SKM-1 treated with dmso at 0.1 percent for 144 hours (cell line): Measurements from ENCODE around the gene GALNT7.
"Not testable (repeated sequence)": the region's sequence is repeated elsewhere in the genome, so short reads cannot be mapped to it uniquely, and the experiment has no call there.

Experiments used
- DNase-seq: peaks from one replicate; lab custom pipeline; 2025; ENCODE audit not compliant: unreplicated experiment; lab: John Stamatoyannopoulos, UW

GALNT7 gene, protein sequence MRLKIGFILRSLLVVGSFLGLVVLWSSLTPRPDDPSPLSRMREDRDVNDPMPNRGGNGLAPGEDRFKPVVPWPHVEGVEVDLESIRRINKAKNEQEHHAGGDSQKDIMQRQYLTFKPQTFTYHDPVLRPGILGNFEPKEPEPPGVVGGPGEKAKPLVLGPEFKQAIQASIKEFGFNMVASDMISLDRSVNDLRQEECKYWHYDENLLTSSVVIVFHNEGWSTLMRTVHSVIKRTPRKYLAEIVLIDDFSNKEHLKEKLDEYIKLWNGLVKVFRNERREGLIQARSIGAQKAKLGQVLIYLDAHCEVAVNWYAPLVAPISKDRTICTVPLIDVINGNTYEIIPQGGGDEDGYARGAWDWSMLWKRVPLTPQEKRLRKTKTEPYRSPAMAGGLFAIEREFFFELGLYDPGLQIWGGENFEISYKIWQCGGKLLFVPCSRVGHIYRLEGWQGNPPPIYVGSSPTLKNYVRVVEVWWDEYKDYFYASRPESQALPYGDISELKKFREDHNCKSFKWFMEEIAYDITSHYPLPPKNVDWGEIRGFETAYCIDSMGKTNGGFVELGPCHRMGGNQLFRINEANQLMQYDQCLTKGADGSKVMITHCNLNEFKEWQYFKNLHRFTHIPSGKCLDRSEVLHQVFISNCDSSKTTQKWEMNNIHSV

DNA sequence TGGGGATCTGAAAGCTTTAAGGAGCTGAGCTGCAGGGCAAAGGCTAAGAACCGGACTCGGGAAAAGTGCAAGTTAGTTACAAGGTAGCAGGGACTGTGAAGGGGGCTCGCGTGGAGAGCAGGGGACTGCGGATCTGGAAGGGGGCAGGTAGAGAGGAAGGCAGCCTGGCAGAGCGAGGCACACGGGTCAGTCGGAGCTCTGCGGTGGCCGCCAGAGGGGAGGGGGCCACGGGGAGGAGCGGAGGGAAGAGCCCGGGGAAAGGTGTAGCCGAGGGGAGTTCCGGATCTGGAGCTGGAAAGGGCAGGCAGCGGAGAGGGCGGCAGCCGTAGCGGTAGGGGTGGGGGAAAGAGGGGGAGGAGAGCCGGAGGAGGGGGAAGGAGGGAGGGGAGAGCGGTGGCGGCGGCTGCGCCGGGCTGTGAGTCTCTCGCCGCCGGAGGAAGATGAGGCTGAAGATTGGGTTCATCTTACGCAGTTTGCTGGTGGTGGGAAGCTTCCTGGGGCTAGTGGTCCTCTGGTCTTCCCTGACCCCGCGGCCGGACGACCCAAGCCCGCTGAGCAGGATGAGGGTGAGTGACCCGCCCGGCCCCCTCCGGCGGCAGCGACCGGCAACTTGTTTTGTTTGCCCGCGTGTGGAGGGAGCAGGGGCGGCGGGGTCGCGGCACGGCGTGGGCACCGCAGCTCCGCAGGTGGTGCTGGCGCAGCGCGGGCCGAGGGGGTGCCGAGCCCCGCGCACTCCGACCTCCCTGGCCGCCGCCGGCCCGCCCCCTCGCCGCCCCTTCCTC lies at the start of gene GALNT7:
Gene GALNT7 (plus strand): TSS at position 416 of the 782 bp plus-strand sequence. CDS start 25 bp downstream, at position 441.
- peak; percentile 65 for DNase-seq

DNA sequence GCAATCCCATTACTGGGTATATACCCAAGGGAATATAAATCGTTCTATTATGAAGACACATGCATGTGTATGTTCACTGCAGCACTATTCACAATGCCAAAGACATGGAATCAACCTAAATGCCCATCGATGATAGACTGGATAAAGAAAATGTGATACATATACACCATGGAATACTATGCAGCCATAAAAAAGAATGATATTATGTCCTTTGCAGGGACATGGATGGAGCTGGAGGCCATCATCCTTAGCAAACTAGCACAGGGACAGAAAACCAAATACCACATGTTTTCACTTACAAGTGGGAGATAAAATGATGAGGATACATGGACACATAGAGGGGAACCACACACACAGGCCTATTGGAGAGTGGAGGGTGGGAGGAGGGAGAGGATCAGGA lies 49.8 kb upstream of the GALNT7 start:
- not testable (repeated sequence) for DNase-seq

DNA sequence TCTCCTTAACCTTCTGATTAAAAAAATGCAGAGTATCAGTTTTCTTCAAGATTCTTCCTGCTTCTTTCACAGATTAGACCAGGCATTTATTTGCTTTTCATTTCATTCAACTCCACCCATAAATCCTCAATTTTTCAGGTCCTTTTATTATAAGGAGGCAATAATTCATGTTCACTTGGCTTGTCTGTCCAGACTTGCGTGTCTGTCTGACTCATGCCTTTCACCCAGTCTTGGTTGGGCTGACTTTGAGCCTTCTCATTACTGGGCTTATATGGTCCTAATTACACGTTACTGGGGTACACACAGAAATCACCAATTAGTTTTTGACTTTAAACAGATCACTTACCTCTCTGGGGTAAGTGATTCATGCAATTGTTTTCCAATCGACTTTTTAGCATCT lies 48.8 kb upstream of the GALNT7 start:
- no peak for DNase-seq

DNA sequence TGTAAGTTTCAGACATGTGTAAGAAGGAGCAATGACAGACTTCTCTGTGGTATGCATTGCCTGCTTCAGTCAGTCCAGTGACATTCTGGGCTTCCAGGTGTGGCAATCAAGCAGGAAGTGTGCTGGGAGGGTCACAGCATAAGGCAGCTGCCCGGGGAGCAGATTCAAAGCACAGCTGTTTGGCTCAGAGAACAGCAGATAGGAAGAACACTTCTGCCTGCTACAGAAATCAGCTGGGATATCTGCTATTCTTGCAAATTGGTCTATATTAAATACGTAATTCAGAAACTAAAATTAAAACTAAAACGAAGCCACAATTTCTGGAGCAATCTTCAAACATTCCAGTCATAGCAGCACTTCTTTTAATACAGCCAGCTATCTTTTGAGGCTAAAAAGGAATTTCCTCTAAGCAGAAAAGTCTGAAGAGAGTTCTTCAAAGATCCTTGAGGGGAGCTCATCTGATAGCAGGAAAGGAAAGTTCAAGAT lies 47.5 kb upstream of the GALNT7 start:
- peak; percentile 65 for DNase-seq

DNA sequence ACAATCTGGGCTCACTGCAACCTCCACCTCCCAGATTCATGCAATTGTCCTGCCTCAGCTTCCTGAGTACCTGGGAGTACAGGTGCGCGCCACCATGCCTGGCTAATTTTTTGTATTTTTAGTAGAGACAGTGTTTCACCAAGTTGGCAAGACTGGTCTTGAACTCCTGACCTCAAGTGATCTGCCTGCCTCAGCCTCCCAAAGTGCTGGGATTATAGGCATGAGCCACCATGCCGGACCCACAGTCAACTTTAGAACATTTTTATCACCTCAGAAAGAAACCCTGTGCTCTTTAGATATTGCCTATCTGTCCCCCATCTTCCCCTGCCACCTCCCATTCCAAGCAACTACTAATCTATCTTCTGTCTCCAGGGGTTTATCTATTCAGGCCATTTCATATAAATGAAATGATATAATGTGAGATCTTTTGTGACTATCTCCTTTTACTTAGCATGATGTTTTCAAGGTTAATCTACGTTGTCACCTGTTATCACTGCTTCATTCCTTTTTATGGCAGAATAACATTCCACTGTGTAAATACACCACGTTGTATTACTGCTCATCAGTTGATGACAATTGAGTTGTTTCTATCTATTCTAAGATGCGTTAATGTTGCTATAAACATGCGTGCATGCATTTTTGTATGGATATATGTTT lies 44.3 kb upstream of the GALNT7 start:
- DNase-seq: no peak

DNA sequence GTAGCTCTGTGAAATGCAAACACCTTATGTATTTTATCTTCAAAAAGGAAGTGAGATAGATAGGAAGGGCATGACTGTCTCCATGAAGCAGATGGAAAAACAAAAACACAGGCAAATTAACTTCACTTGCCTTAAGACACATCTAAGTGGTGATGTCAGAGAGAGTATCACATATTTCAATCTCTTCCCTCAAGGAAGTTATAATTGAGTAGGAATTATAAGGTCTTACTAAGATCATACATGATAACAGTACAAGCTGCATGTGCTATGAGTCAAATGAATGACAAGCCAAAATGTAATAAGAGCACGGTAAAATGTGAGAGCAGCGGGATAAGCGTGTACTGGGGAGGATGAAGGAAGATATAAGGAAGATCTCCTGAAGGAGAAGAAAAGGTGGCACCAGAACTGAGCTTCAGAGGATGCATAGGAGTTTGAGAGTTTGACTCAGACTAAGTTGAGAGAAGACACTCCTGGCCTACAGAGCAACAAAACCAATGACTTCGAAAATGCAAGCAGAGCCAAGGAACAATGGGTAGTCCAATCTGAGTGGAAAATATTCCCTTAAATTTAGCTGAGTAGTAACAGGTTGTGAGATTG lies 43.3 kb upstream of the GALNT7 start:
- DNase-seq: no peak

DNA sequence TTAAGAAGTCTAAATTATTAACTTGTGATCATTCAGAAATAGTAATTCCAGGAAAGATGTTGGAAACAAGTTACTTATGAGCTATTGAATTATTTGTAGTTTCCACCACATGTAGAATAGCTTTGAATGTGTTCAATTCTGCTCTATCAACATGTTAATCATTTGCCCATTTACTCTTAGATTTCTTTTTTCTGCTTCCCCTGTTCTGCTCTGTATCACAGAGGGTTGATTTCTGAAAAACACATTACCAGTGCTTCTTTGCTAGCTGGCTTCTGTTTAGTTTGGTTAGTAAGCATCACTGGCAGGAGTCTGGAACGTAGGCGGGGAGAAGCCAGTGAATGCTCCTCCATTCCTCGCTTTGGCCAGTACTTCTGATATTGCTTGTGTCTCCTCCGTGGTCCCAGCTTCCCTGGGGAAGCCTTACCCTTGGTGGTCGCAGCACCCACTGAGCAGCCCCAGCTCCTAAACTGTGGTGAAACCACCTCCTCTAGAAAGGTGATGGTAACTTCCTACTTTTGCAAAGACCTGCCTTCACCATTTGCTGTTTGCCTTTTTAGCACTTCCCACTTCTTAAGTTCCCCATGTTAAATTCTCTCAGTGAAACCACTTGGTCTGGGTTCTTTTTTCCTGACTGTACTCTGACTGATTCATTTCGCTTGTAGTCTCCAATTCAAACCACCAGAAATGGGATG lies 40.3 kb upstream of the GALNT7 start:
- peak; percentile 64 for DNase-seq

DNA sequence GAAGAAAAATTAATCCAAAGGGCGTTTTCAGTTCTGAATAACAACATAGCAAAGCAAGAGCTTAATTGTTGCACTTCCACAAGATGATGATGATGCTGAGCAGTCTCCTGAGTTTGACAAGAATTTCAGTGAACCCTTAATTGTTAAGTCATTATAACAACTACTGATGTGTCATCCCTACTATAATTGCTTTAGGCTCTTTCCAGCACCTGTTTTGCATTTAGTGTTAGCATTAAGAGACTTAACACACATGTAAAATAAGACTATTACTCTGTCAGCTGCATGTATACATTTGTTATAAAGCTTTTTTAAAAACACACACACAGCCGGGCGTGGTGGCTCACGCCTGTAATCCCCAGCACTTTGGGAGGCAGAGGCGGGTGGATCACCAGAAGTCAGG lies 37.9 kb upstream of the GALNT7 start:
- DNase-seq: no peak

DNA sequence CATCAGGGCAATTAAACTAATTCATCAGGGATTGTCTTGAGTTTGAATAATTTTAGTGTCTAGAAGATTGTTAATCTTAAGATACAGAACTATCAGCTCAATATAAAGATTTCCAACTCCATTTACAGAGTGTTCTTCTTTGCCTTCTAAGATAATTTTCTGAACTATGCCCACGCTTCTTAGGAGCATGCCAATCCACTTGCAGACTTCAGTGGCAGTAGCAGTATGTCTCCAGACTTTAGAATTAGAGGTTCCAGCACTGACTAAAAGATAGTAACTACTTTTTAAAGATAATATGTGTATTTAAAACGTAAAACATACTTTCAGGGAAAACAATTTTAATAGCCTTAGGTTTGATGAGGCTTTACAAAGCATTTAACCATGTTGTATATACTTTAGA lies 34.2 kb upstream of the GALNT7 start:
- DNase-seq: no peak

DNA sequence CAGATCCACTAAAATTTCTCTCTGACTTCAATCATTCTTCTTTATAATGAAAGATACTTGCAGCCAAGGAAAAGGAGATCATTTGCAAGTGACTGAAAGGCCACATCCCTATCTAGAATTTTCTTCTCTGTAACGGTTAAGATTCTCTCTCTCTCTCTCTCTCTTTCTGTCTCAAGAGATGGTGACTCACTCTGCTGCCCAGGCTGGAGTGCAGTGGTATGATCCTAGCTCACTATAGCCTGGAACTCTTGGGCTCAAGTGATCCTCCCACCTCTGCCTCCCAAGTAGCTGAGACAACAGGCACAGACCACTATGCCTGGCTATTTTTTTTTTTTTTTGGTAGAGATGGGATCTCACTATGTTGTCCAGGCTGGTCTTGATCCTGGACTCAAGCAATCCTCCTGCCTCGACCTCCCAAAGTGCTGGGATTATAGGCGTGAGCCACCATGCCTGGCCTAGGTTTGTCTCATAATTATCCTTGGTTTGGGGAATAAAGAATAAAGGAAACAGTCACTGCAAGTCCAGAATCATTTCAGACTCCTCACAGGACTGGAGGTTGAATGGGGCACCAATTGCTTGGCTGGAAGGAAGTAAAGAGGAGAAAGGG lies 33.3 kb upstream of the GALNT7 start:
- no peak for DNase-seq

DNA sequence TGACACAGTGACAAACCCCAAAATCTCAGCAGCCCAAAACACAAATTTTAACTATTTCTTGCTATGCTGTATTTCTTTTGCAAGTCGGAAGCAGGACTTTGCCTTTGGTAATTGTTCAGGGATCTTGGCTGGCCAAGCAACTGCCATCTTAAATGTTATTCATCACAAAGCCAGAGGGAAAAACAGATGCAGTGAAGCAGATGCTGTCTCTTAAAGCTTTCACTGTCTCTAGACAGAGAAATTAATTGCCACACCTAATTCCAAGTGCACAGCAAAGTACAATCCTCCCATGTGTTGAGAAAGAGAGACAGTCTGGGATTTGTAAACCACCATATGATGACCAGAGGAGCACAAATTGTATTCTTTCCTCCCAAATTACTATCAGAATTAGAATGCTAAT lies 30.0 kb upstream of the GALNT7 start:
- no peak for DNase-seq

DNA sequence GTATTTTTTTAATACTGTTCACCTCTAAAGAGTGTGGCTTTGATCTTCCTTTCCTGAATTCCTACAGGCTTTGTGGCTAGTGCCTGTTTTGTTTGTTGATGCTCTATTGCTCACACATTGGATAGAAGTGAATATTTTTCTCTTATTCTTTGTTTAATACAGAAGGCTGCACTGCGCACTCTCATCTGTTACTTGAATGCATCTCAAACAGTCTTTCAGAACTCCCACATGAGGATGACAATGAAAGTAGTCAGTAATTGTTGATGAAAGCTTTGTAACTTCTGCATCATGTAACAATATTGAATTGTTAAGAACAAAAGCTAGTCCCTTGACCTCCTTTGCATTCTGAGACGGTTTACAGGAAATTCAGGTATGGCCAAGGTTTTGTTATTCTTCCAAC lies 29.1 kb upstream of the GALNT7 start:
- no peak for DNase-seq

DNA sequence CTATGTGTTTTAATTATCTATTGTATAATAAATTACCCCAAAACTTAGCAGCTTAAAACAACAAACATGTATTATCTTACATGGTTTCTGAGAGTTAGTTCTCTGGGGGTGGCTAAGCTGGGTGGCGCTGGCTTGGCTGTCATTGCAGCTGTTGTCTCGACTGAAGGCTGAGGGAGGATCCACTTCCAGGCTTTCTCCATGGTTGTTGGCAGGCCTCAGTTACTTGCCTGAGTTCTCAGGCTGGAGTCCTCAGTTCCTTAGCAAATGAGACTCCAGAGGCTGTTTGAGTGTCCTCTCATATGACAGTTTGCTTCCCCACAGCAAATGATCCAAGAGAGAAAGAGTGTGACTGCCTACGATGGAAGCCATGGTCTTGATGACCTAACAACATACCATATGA lies 23.5 kb upstream of the GALNT7 start:
- no peak for DNase-seq

DNA sequence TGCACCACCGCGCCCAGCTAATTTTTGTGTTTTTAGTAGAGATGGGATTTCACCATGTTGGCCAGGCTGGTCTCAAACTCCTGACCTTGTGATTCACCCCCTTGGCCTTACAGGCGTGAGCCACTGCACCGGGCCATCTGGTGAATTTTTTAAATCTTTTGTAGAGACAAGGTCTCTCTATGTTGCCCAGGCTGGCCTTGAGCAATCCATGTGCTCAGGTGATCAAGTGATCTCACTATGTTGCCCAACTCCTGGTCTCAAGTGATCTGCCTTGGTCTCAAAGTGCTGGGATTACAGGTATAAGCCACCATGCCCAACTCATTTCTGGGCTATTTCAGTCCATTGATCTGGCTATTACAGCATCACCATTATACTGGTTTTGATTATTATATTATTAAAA lies 22.2 kb upstream of the GALNT7 start:
- no peak for DNase-seq

DNA sequence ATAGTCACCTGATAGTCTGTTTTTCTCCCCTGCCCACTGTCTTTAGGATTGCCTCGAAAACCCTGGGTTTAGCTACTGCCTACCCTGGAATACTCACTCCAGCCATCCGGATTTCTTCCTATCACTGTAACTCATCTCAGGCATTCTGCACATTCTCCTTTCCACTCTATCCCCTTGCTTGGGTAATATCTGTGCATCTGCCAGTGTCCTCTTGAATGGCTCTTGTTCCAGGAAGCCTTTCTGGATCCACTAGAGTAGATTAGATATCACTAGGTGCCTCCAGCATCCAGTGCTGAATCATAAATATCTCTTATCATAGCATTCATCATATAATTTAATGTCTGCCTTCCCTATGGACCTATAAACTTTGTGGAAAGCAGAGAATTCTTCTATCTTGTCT lies 17.1 kb upstream of the GALNT7 start:
- DNase-seq: no peak

DNA sequence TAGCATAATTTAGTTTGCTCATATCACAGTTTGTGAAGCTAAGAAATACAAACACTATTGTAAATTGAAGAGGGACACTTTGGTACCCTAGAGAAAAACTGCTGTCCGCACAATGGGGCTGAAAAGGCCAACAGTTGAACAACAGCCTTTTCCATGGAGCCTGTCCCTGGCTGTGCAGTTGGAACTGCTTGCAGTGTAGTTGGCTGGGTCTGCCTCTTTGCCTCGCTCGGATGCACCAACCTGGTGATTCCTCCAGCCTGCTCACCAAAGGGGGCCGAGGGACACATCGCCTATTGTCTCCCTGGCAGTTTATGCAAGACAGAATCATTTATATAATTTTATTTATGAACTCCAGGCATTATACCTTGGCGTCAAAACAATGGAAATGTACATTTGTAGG lies 16.5 kb upstream of the GALNT7 start:
- DNase-seq: no peak

DNA sequence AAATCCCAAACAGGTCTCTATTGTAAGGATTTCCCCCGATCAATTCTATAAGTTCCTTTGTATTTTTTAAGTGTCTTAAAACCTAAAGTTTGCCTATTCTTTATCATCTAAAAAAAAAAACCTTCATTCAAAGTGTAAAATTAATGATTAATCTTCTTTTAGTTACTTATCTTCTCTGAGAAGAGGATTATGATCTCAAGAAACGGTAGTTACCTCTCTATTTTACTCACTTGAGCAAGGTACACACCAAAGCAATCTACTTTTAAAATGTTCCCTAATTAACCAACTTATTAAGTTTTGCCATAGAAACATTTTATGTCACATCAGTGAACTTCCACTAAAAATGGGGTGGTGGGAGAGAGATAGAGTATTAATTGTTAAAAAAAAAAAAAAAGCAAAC lies 15.2 kb upstream of the GALNT7 start:
- no peak for DNase-seq

DNA sequence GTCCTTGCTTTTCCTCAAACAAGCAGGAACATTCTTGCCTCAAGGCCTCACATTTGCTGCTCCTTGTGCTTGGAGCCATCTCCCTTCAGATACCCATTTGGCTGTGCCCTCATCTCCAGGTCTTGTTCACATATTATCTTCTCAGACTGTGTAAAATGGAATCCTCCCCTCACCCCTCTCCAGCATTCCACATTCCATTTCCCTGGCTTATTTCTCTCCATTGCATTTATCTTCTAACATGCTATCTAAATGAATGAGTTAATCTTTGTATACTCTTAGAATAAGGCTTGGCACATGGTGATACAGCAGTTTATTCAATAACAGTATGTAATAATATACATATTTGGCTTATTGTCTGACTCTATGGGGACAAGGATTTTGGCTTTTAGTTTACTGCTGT lies 8.8 kb upstream of the GALNT7 start:
- DNase-seq: no peak

DNA sequence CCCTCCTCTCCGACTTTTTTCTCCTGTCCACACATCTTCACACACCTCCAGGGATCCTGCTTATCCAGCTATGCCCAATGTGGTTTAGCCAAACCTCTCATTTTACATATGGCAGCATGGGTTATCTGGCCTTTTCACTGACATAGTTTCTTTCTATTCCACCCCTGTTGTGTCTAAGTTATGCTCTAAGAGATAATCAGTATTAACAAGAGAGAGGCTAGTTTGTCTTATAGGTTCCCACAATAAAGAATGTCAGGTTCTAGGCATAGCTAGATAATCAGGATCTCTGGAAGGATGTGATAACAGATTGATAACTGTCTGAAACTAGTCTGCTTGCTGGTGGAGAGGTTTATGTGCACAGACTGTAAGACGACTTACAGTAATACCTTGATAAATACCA lies 7.7 kb upstream of the GALNT7 start:
- no peak for DNase-seq

DNA sequence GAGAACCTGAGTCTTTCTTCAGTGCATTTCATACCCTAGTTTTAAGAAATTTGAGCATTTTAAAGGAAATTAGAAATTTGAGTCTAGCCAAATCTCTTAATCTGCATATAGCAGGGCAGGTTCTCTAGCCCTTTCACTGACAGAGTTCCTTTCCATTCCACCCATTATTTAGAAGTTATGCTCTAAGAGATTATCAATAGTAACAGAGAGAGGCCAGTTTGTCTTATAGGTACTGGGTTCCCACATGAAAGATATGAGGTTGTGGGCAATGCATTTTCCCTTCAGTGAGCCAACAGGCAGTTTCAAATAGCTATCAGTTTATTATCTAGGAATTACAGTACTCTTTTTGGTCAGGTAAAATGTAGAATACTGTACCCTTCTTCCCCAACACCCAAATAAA lies 7.3 kb upstream of the GALNT7 start:
- no peak for DNase-seq
